Smooth muscle cell (in vitro differentiated cells): Measurements from ENCODE around the gene TBL1X. TPM values are rescaled to one million over a fixed set of nuclear protein-coding genes. Genes with fewer than 3 reads are reported as not detected.

ENCODE experiments used
- DNase-seq: peaks from one replicate; lab custom pipeline; 2025; ENCODE audit not compliant: unreplicated experiment; lab: John Stamatoyannopoulos, UW
- H2AFZ ChIP-seq: fragments of 200-600 bp; sonication (generic); 2 replicates; pipeline ENCODE4 v1.6.0; 2016; ENCODE audit warnings: antibody characterized with exemption, low read depth, mild to moderate bottlenecking
- H3F3A ChIP-seq: fragments of 200-600 bp; sonication (generic); 2 replicates; pipeline ENCODE4 v1.6.0; 2017; ENCODE audit warnings: antibody characterized with exemption, low read depth
- H3K27ac ChIP-seq: fragments of 200-600 bp; sonication (generic); 2 replicates; pipeline ENCODE4 v1.5.1; 2016; ENCODE audit warnings: low read depth, mild to moderate bottlenecking
- H3K27me3 ChIP-seq: fragments of 200-600 bp; sonication (generic); 2 replicates; pipeline ENCODE4 v1.6.1; 2016; ENCODE audit warnings: low read depth, mild to moderate bottlenecking
- H3K36me3 ChIP-seq: fragments of 200-600 bp; sonication (generic); 2 replicates; pipeline ENCODE4 v1.5.1; 2016; ENCODE audit warnings: low read depth
- H3K4me1 ChIP-seq: fragments of 200-600 bp; sonication (generic); 2 replicates; pipeline ENCODE4 v1.5.1; 2016; ENCODE audit warnings: low read depth
- H3K4me2 ChIP-seq: fragments of 200-600 bp; sonication (generic); 2 replicates; pipeline ENCODE4 v1.6.0; 2016; ENCODE audit warnings: mild to moderate bottlenecking
- H3K4me3 ChIP-seq: fragments of 200-600 bp; sonication (generic); 2 replicates; pipeline ENCODE4 v1.5.1; 2016; ENCODE audit warnings: mild to moderate bottlenecking
- H3K79me2 ChIP-seq: fragments of 200-600 bp; sonication (generic); 2 replicates; pipeline ENCODE4 v1.6.0; 2016; ENCODE audit warnings: low read depth, mild to moderate bottlenecking
- H3K9ac ChIP-seq: fragments of 200-600 bp; sonication (generic); 2 replicates; pipeline ENCODE4 v1.6.0; 2016; ENCODE audit warnings: low read depth
- H3K9me3 ChIP-seq: fragments of 200-600 bp; sonication (generic); replicated peaks from 2 replicates; pipeline ENCODE4 v1.5.1; 2016; ENCODE audit warnings: low read depth
- H4K20me1 ChIP-seq: fragments of 200-600 bp; sonication (generic); 2 replicates; pipeline ENCODE4 v1.6.0; 2016; ENCODE audit warnings: low read depth
- WGBS: methylation state at CpG from one replicate; pipeline ENCODE4 v1.1.7; 2016; ENCODE audit warnings: low lambda C conversion rate; 5-methylcytosine and 5-hydroxymethylcytosine counted together
- polyA plus RNA-seq: library from polyadenylated mRNA; unstranded; fragments of >200 nt; fragmentation: Nextera tagmentation; extraction: Ambion mirVana; gene quantifications from 2 replicates; pipeline ENCODE4 v1.2.1, GENCODE V29; 2016
- total RNA-seq: library from RNA; depleted of rRNA; stranded (reverse); fragments of >200 nt; gene quantifications from 2 replicates; pipeline ENCODE4 v1.2.3, GENCODE V29; 2014
- TF ChIP-seq, protein P1 (sequence below): fragments of 200-600 bp; sonication (generic); IDR thresholded peaks from 2 replicates; pipeline ENCODE4 v1.5.1; 2017; ENCODE audit warnings: borderline replicate concordance, mild to moderate bottlenecking, antibody characterized with exemption; ENCODE audit not compliant: insufficient read depth, poor library complexity, severe bottlenecking

Gene TBL1X
- total and polyA plus RNA-seq, 2 experiments from 2014 or later: 9.0 to 9.8 TPM

DNA sequence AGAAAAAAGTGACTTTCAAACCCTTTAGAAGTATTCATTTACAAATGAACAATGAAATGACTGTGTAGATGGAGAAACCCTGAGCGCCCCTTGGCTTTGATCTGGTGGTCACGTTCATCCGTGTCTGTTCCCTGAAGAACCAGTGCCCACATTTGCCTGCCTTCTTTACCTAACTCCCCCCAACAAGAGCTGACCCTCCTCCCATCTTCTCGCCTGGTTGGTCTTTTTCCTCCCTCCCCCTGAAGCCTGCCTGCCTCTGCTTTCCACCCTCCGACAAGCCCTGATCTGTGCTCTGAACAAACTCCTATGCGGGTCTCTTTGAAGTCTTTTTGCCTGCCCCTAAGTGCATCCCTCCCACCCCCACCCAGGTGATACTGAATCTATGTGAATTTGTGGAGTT is 18.5 kb downstream of the TBL1X start:
- no peaks in the 10 kb centered on the region for H3K27me3 ChIP-seq
- H3K4me1 ChIP-seq: no peaks in the 10 kb centered on the region
- no peak overlapping the region for H3K4me2 ChIP-seq
- H2AFZ ChIP-seq: no peak overlapping the region
- peaks cover 29% of the 10 kb centered on the region for H4K20me1 ChIP-seq
- H3K79me2 ChIP-seq: peaks cover 25% of the 10 kb centered on the region
- TF ChIP-seq, protein P1, sequence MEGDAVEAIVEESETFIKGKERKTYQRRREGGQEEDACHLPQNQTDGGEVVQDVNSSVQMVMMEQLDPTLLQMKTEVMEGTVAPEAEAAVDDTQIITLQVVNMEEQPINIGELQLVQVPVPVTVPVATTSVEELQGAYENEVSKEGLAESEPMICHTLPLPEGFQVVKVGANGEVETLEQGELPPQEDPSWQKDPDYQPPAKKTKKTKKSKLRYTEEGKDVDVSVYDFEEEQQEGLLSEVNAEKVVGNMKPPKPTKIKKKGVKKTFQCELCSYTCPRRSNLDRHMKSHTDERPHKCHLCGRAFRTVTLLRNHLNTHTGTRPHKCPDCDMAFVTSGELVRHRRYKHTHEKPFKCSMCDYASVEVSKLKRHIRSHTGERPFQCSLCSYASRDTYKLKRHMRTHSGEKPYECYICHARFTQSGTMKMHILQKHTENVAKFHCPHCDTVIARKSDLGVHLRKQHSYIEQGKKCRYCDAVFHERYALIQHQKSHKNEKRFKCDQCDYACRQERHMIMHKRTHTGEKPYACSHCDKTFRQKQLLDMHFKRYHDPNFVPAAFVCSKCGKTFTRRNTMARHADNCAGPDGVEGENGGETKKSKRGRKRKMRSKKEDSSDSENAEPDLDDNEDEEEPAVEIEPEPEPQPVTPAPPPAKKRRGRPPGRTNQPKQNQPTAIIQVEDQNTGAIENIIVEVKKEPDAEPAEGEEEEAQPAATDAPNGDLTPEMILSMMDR: no peak
- 76% methylated on average over 6 of the region's 6 CpGs for WGBS
- no peak overlapping the region for H3K9ac ChIP-seq
- no peak for DNase-seq
- no peaks in the 10 kb centered on the region for H3K9me3 ChIP-seq
- no peaks in the 10 kb centered on the region for H3F3A ChIP-seq
- no peak overlapping the region for H3K27ac ChIP-seq
- no peak overlapping the region for H3K4me3 ChIP-seq
- H3K36me3 ChIP-seq: no peaks in the 10 kb centered on the region

DNA sequence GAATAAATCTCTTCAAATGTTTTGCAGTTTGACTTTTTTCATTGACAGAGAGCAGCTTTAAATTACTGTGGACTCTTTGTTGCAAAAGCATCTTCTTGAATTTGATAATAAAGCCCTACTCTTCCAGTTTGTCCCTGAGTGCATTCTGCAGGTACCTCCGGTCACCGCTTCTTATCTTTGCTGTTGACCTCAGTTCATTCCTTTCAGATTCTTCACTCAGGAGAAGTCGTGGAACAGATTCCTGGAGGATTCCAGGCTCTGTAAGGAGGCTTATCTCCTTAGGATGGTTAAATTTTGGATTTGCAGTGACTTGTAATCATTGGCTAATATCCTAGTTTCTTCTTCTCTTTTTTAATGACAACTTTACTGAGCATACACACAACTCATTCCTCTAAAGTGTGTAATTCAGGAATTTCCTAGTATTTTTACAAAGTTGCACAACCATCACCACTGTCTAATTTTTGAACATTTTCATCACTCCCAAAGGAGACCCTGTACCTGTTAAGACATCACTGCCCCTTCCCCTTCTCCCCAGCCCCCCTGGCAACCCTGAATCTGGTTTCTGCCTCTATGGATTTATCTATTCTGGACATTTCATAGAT is 22.0 kb downstream of the TBL1X start:
- H3K36me3 ChIP-seq: no peaks in the 10 kb centered on the region
- DNase-seq: no peak
- TF ChIP-seq, protein P1: no peak
- H3K27me3 ChIP-seq: no peaks in the 10 kb centered on the region
- H3K4me3 ChIP-seq: no peak overlapping the region
- H3K4me1 ChIP-seq: no peaks in the 10 kb centered on the region
- H4K20me1 ChIP-seq: peaks cover 36% of the 10 kb centered on the region
- H3K4me2 ChIP-seq: peak overlapping the region; percentile 17
- no peak overlapping the region for H3K9ac ChIP-seq
- no peaks in the 10 kb centered on the region for H3K9me3 ChIP-seq
- 41% methylated on average over 3 of the region's 3 CpGs for WGBS
- H3K27ac ChIP-seq: no peak overlapping the region
- no peaks in the 10 kb centered on the region for H3F3A ChIP-seq
- no peak overlapping the region for H2AFZ ChIP-seq
- peaks cover 5% of the 10 kb centered on the region for H3K79me2 ChIP-seq

DNA sequence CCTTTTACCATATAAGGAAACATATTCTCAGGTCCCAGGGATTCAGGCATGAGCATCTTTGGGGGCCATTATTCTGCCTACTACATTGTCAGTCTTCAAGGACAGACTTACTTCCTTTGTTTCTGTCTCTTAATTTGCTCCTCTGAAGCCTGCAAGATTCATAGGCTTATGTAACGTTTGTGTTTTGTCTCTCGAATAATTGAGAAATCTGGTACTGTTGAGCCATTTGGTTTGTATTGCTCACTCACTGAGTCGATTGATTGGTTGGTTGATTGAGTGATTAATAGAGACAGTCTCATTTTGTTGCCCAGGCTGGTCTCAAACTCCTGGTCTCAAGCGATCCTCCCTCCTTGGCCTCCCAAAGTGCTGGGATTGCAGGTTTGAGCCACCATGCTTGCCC is 23.7 kb downstream of the TBL1X start:
- no peak for DNase-seq
- WGBS: 81% methylated on average over 4 of the region's 4 CpGs
- H3K4me3 ChIP-seq: no peak overlapping the region
- H3K4me2 ChIP-seq: no peak overlapping the region
- no peaks in the 10 kb centered on the region for H3K36me3 ChIP-seq
- peaks cover 5% of the 10 kb centered on the region for H3K79me2 ChIP-seq
- H3K9ac ChIP-seq: no peak overlapping the region
- no peaks in the 10 kb centered on the region for H3K27me3 ChIP-seq
- H3K9me3 ChIP-seq: no peaks in the 10 kb centered on the region
- no peaks in the 10 kb centered on the region for H3K4me1 ChIP-seq
- no peak overlapping the region for H3K27ac ChIP-seq
- H3F3A ChIP-seq: no peaks in the 10 kb centered on the region
- TF ChIP-seq, protein P1: no peak
- H4K20me1 ChIP-seq: peaks cover 39% of the 10 kb centered on the region
- no peak overlapping the region for H2AFZ ChIP-seq

- H3K27ac ChIP-seq: no peak overlapping the region
- H2AFZ ChIP-seq: no peak overlapping the region
- no peaks in the 10 kb centered on the region for H3K9me3 ChIP-seq
- no peak overlapping the region for H3K9ac ChIP-seq
- no peak for DNase-seq
- peaks cover 45% of the 10 kb centered on the region for H4K20me1 ChIP-seq
- TF ChIP-seq, protein P1: no peak
- H3K79me2 ChIP-seq: peaks cover 5% of the 10 kb centered on the region
- no peak overlapping the region for H3K4me3 ChIP-seq
- H3K4me1 ChIP-seq: no peaks in the 10 kb centered on the region
- no peaks in the 10 kb centered on the region for H3K36me3 ChIP-seq
- no peaks in the 10 kb centered on the region for H3K27me3 ChIP-seq
- no peak overlapping the region for H3K4me2 ChIP-seq
- 42% methylated on average over 1 of the region's 1 CpG for WGBS
- no peaks in the 10 kb centered on the region for H3F3A ChIP-seq
Observed at GRCh38 chrX:9489234-9489633, 24.4 kb downstream of the TBL1X start.
